Measurements from ENCODE around the gene SLC27A3. TPM values are rescaled to one million over a fixed set of nuclear protein-coding genes. Genes with fewer than 3 reads are reported as not detected.

SLC27A3 gene
- total and polyA plus RNA-seq, 10 of the 15 experiments (the other 5 are each of a cell fraction or from before 2014, with no cell fraction given) = 2.6 to 18.1 (median 8.3) TPM

DNA sequence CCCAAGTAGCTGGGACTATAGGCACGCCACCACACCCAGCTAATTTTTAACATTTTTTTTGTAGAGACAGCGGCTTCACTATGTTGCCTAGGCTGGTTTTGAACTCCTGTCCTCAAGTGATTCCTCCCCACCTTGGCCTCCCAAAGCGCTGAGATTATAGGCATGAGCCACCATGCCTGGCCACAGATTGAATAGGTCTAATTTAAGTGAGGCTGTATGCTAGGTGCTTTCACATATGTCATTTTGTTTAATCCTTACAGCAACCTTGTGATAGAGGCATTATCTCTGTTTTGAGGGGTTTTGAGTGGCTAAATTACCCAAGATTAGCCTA is 40.2 kb upstream of the SLC27A3 start (continued):
- TF ChIP-seq, protein P1, sequence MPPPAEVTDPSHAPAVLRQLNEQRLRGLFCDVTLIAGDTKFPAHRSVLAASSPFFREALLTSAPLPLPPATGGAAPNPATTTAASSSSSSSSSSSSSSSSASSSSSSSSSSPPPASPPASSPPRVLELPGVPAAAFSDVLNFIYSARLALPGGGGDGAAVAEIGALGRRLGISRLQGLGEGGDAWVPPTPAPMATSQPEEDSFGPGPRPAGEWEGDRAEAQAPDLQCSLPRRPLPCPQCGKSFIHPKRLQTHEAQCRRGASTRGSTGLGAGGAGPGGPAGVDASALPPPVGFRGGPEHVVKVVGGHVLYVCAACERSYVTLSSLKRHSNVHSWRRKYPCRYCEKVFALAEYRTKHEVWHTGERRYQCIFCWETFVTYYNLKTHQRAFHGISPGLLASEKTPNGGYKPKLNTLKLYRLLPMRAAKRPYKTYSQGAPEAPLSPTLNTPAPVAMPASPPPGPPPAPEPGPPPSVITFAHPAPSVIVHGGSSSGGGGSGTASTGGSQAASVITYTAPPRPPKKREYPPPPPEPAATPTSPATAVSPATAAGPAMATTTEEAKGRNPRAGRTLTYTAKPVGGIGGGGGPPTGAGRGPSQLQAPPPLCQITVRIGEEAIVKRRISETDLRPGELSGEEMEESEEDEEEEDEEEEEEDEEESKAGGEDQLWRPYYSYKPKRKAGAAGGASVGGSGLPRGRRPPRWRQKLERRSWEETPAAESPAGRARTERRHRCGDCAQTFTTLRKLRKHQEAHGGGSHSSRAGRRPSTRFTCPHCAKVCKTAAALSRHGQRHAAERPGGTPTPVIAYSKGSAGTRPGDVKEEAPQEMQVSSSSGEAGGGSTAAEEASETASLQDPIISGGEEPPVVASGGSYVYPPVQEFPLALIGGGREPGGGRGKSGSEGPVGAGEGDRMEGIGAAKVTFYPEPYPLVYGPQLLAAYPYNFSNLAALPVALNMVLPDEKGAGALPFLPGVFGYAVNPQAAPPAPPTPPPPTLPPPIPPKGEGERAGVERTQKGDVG (CRISPR knock-in tag; IDR thresholded peaks at IDR 0.05) = no peak
- TF ChIP-seq ZSCAN29 (IDR thresholded peaks at IDR 0.05) (no peak), FOS (IDR thresholded peaks at IDR 0.05; ENCODE audit: borderline replicate concordance, extremely low read depth, insufficient read length) (no peak), HDAC2 (IDR thresholded peaks at IDR 0.05) (no peak), MYC (IDR thresholded peaks at IDR 0.05; ENCODE audit: insufficient read depth, insufficient read length, insufficient replicate concordance, low read length, severe bottlenecking) (no peak), ZNF217 (IDR thresholded peaks at IDR 0.05) (0 out of 2 replicates have a peak, but pooled peaks have one; percentile 44), TCF7 (IDR thresholded peaks at IDR 0.05; ENCODE audit: borderline replicate concordance) (no peak), MXI1 (IDR thresholded peaks at IDR 0.05; ENCODE audit: low read depth, low read length) (no peak), TAF1 (IDR thresholded peaks at IDR 0.05; ENCODE audit: borderline replicate concordance, low read depth, low read length) (no peak), KAT2A (conservative IDR thresholded peaks at IDR 0.05; ENCODE audit: control insufficient read depth, low read depth, low read length) (no peak), KDM1A (IDR thresholded peaks at IDR 0.05; ENCODE audit: borderline replicate concordance) (no peak), SIN3A (IDR thresholded peaks at IDR 0.05; ENCODE audit: low read depth, low read length) (no peak), NBN (IDR thresholded peaks at IDR 0.05) (0 out of 2 replicates have a peak, but pooled peaks have one; percentile 65)
- TF ChIP-seq, protein P2, sequence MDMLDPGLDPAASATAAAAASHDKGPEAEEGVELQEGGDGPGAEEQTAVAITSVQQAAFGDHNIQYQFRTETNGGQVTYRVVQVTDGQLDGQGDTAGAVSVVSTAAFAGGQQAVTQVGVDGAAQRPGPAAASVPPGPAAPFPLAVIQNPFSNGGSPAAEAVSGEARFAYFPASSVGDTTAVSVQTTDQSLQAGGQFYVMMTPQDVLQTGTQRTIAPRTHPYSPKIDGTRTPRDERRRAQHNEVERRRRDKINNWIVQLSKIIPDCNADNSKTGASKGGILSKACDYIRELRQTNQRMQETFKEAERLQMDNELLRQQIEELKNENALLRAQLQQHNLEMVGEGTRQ (IDR thresholded peaks at IDR 0.05; ENCODE audit: borderline replicate concordance, low read depth, low read length) = no peak
- TF ChIP-seq, protein P3, sequence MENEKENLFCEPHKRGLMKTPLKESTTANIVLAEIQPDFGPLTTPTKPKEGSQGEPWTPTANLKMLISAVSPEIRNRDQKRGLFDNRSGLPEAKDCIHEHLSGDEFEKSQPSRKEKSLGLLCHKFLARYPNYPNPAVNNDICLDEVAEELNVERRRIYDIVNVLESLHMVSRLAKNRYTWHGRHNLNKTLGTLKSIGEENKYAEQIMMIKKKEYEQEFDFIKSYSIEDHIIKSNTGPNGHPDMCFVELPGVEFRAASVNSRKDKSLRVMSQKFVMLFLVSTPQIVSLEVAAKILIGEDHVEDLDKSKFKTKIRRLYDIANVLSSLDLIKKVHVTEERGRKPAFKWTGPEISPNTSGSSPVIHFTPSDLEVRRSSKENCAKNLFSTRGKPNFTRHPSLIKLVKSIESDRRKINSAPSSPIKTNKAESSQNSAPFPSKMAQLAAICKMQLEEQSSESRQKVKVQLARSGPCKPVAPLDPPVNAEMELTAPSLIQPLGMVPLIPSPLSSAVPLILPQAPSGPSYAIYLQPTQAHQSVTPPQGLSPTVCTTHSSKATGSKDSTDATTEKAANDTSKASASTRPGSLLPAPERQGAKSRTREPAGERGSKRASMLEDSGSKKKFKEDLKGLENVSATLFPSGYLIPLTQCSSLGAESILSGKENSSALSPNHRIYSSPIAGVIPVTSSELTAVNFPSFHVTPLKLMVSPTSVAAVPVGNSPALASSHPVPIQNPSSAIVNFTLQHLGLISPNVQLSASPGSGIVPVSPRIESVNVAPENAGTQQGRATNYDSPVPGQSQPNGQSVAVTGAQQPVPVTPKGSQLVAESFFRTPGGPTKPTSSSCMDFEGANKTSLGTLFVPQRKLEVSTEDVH (IDR thresholded peaks at IDR 0.05; ENCODE audit: low read depth, partially characterized antibody) = no peak
- TF ChIP-seq, protein P4, sequence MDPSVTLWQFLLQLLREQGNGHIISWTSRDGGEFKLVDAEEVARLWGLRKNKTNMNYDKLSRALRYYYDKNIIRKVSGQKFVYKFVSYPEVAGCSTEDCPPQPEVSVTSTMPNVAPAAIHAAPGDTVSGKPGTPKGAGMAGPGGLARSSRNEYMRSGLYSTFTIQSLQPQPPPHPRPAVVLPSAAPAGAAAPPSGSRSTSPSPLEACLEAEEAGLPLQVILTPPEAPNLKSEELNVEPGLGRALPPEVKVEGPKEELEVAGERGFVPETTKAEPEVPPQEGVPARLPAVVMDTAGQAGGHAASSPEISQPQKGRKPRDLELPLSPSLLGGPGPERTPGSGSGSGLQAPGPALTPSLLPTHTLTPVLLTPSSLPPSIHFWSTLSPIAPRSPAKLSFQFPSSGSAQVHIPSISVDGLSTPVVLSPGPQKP (IDR thresholded peaks at IDR 0.05; ENCODE audit: low read depth, low read length) = no peak
- TF ChIP-seq, protein P5, sequence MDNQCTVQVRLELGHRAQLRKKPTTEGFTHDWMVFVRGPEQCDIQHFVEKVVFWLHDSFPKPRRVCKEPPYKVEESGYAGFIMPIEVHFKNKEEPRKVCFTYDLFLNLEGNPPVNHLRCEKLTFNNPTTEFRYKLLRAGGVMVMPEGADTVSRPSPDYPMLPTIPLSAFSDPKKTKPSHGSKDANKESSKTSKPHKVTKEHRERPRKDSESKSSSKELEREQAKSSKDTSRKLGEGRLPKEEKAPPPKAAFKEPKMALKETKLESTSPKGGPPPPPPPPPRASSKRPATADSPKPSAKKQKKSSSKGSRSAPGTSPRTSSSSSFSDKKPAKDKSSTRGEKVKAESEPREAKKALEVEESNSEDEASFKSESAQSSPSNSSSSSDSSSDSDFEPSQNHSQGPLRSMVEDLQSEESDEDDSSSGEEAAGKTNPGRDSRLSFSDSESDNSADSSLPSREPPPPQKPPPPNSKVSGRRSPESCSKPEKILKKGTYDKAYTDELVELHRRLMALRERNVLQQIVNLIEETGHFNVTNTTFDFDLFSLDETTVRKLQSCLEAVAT (IDR thresholded peaks at IDR 0.05) = 0 out of 2 replicates have a peak, but pooled peaks have one; percentile 41

Data from GM12878 (cell line).